SK-N-SH (cell line): ENCODE measurements around the gene POLD2. TPM values are rescaled to one million over a fixed set of nuclear protein-coding genes. Genes with fewer than 3 reads are reported as not detected.

Experiments
- CTCF ChIA-PET: fragments of 300-600, 350-600 bp; formaldehyde crosslinking; extraction: SDS; loops from one replicate; lab custom pipeline; 2021; lab: Yijun Ruan, JAX
- POLR2A ChIA-PET: fragments of 350-600 bp; sonication (Branson Sonifier 250); formaldehyde crosslinking; extraction: SDS; loops from one replicate; lab custom pipeline; 2020; ENCODE audit warnings: antibody characterized with exemption, inconsistent platforms; lab: Yijun Ruan, JAX
- DNase-seq: peaks from one replicate; pipeline ENCODE4 v3.0.0; 2012
- H2AFZ ChIP-seq: fragments of 200-600 bp; sonication (generic); 2 replicates; pipeline ENCODE4 v1.8.1; 2016; ENCODE audit warnings: antibody characterized with exemption, mild to moderate bottlenecking, low read depth
- H3F3A ChIP-seq: fragments of 200-600 bp; sonication (generic); replicated peaks from 2 replicates; pipeline ENCODE3; 2016; ENCODE audit warnings: antibody characterized with exemption, mild to moderate bottlenecking; ENCODE audit not compliant: insufficient read depth
- H3K27ac ChIP-seq, 2 experiments: fragments of 200-500 bp in 1 of 2; fragments of 200-600 bp in 1 of 2; sonication (Bioruptor generic) in 1 of 2; sonication (generic), shearing (Covaris generic) in 1 of 2; 2 replicates each; pipeline versions ENCODE4 v1.5.1 to v1.6.1; 2014 to 2016; ENCODE audit warnings: low read depth in 2 of 2, inconsistent platforms in 1 of 2, low read length in 1 of 2, mild to moderate bottlenecking in 1 of 2, mixed read lengths in 1 of 2
- H3K27me3 ChIP-seq: fragments of 200-600 bp; sonication (generic), shearing (Covaris generic); 2 replicates; pipeline ENCODE4 v1.6.1; 2016; ENCODE audit warnings: mixed run types; ENCODE audit not compliant: insufficient read depth
- H3K36me3 ChIP-seq, 2 experiments: fragments of 200-500 bp in 1 of 2; fragments of 200-600 bp in 1 of 2; sonication (Bioruptor generic) in 1 of 2; sonication (generic) in 1 of 2; replicated peaks in 1 of 2; 2 replicates each; pipeline versions ENCODE3 to v1.5.1; 2014 to 2016; ENCODE audit warnings: low read length in 1 of 2, mild to moderate bottlenecking in 1 of 2; ENCODE audit not compliant: insufficient read depth in 2 of 2, control insufficient read depth in 1 of 2
- H3K4me1 ChIP-seq, 2 experiments: fragments of 200-500 bp in 1 of 2; fragments of 200-600 bp in 1 of 2; sonication (Bioruptor generic) in 1 of 2; sonication (generic), shearing (Covaris generic) in 1 of 2; 2 replicates each; pipeline versions ENCODE4 v1.5.1 to v1.6.1; 2014 to 2016; ENCODE audit warnings: low read depth in 1 of 2, low read length in 1 of 2, mixed run types in 1 of 2; ENCODE audit not compliant: insufficient read depth in 2 of 2, control insufficient read depth in 1 of 2
- H3K4me2 ChIP-seq: fragments of 200-600 bp; sonication (generic), shearing (Covaris generic); 2 replicates; pipeline ENCODE4 v1.6.1; 2017; ENCODE audit warnings: mixed run types
- H3K4me3 ChIP-seq, 2 experiments: fragments of 200-500 bp in 1 of 2; fragments of 200-600 bp in 1 of 2; sonication (Bioruptor generic) in 1 of 2; sonication (generic), shearing (Covaris generic) in 1 of 2; 2 replicates each; pipeline versions ENCODE4 v1.5.1 to v1.8.1; 2014 to 2016; ENCODE audit warnings: low read depth in 2 of 2, inconsistent platforms in 1 of 2, low read length in 1 of 2, mild to moderate bottlenecking in 1 of 2, mixed read lengths in 1 of 2, moderate library complexity in 1 of 2
- H3K79me2 ChIP-seq: fragments of 200-600 bp; sonication (generic); 2 replicates; pipeline ENCODE4 v1.8.1; 2017; ENCODE audit warnings: mild to moderate bottlenecking; ENCODE audit not compliant: insufficient read depth
- H3K9ac ChIP-seq: fragments of 200-600 bp; sonication (generic); 2 replicates; pipeline ENCODE4 v1.6.1; 2017; ENCODE audit warnings: mixed run types
- H3K9me2 ChIP-seq: fragments of 200-600 bp; sonication (generic); 2 replicates; pipeline ENCODE4 v1.6.1; 2017; ENCODE audit warnings: mixed run types
- H3K9me3 ChIP-seq: fragments of 200-600 bp; sonication (generic); 2 replicates; pipeline ENCODE4 v1.6.1; 2017; ENCODE audit warnings: mixed run types, mild to moderate bottlenecking, moderate library complexity
- H4K20me1 ChIP-seq: fragments of 200-600 bp; sonication (generic); 2 replicates; pipeline ENCODE4 v1.6.1; 2017; ENCODE audit warnings: mild to moderate bottlenecking, mixed run types; ENCODE audit not compliant: insufficient read depth
- CHD2 ChIP-seq: fragments of 150-350 bp; IDR thresholded peaks from 2 replicates; pipeline ENCODE4 v1.6.1; 2018; ENCODE audit warnings: low read length; ENCODE audit not compliant: partially characterized antibody
- ELF1 ChIP-seq: IDR thresholded peaks from 2 replicates; pipeline ENCODE4 v1.4.0; 2012
- FOXJ3 ChIP-seq: sonication (generic); formaldehyde crosslinking; IDR thresholded peaks from 2 replicates; pipeline ENCODE4 v1.5.1; 2020; ENCODE audit warnings: mild to moderate bottlenecking, missing genetic modification reagents
- GATA2 ChIP-seq: sonication (generic); formaldehyde crosslinking; IDR thresholded peaks from 2 replicates; pipeline ENCODE4 v1.5.0; 2020; ENCODE audit warnings: mild to moderate bottlenecking, missing genetic modification reagents
- JUND ChIP-seq: IDR thresholded peaks from 2 replicates; pipeline ENCODE4 v1.4.0; 2012
- MEF2A ChIP-seq: IDR thresholded peaks from 2 replicates; pipeline ENCODE4 v1.4.0; 2012; ENCODE audit warnings: low read depth, borderline replicate concordance
- MXI1 ChIP-seq: IDR thresholded peaks from 2 replicates; pipeline ENCODE4 v1.6.1; 2012; ENCODE audit warnings: mild to moderate bottlenecking, low read depth, low read length, improper control_type of control experiment
- NFIC ChIP-seq: IDR thresholded peaks from 2 replicates; pipeline ENCODE4 v1.4.0; 2012; ENCODE audit warnings: borderline replicate concordance
- NRF1 ChIP-seq: IDR thresholded peaks from 2 replicates; pipeline ENCODE4 v1.6.1; 2012; ENCODE audit warnings: low read depth, mild to moderate bottlenecking, low read length
- POLR2AphosphoS5 ChIP-seq: IDR thresholded peaks from 2 replicates; pipeline ENCODE4 v1.6.1; 2012; ENCODE audit warnings: low read depth, low read length
- RAD21 ChIP-seq: IDR thresholded peaks from 2 replicates; pipeline ENCODE4 v1.6.1; 2012; ENCODE audit warnings: mild to moderate bottlenecking, low read length
- RFX5 ChIP-seq: IDR thresholded peaks from 2 replicates; pipeline ENCODE4 v1.6.1; 2012; ENCODE audit warnings: mild to moderate bottlenecking, improper control_type of control experiment, low read length
- SIN3A ChIP-seq: IDR thresholded peaks from 2 replicates; pipeline ENCODE4 v1.6.1; 2012; ENCODE audit warnings: low read depth, mild to moderate bottlenecking, low read length, moderate library complexity, borderline replicate concordance
- SMC3 ChIP-seq: IDR thresholded peaks from 2 replicates; pipeline ENCODE4 v1.6.1; 2012; ENCODE audit warnings: low read depth, low read length, improper control_type of control experiment
- TAF1 ChIP-seq: IDR thresholded peaks from 2 replicates; pipeline ENCODE4 v1.6.1; 2012; ENCODE audit warnings: low read depth, mild to moderate bottlenecking, low read length, moderate library complexity, borderline replicate concordance
- TEAD4 ChIP-seq: IDR thresholded peaks from 2 replicates; pipeline ENCODE4 v1.4.0; 2012; ENCODE audit warnings: mild to moderate bottlenecking, borderline replicate concordance; ENCODE audit not compliant: insufficient read depth
- YY1 ChIP-seq: IDR thresholded peaks from 2 replicates; pipeline ENCODE4 v1.4.0; 2012; ENCODE audit warnings: low read depth, mild to moderate bottlenecking
- WGBS: methylation state at CpG from one replicate; pipeline ENCODE4 v1.1.6; 2017; ENCODE audit warnings: low lambda C conversion rate; 5-methylcytosine and 5-hydroxymethylcytosine counted together
- polyA plus RNA-seq, 3 experiments: library from polyadenylated mRNA; depleted of rRNA; stranded (reverse); fragments of >200 nt; gene quantifications; 2 replicates each; pipeline ENCODE4 v1.2.3, GENCODE V29; 2012
- TF ChIP-seq, protein P1 (sequence below): IDR thresholded peaks from 2 replicates; pipeline ENCODE4; 2012
- TF ChIP-seq, protein P2 (sequence below): IDR thresholded peaks from 2 replicates; pipeline ENCODE4 v1.6.1; 2012; ENCODE audit warnings: mild to moderate bottlenecking, low read depth, low read length, moderate library complexity
- TF ChIP-seq, protein P3 (sequence below): IDR thresholded peaks from 2 replicates; pipeline ENCODE4 v1.4.0; 2012; ENCODE audit warnings: low read depth
- TF ChIP-seq, protein P4 (sequence below): fragments of 200-600 bp; sonication (generic); IDR thresholded peaks from 2 replicates; pipeline ENCODE4 v1.6.1; 2017; ENCODE audit warnings: antibody characterized with exemption, mild to moderate bottlenecking, moderate library complexity

POLD2 gene
- polyA plus RNA-seq (2012; rRNA removed): 163 and 194 TPM in 2 replicates
- polyA plus RNA-seq (2012; cell fraction: cytosol; rRNA removed): 97.4 and 129 TPM in 2 replicates
- 209 and 258 TPM in 2 replicates for polyA plus RNA-seq (2012; cell fraction: nucleus; rRNA removed)

DNA sequence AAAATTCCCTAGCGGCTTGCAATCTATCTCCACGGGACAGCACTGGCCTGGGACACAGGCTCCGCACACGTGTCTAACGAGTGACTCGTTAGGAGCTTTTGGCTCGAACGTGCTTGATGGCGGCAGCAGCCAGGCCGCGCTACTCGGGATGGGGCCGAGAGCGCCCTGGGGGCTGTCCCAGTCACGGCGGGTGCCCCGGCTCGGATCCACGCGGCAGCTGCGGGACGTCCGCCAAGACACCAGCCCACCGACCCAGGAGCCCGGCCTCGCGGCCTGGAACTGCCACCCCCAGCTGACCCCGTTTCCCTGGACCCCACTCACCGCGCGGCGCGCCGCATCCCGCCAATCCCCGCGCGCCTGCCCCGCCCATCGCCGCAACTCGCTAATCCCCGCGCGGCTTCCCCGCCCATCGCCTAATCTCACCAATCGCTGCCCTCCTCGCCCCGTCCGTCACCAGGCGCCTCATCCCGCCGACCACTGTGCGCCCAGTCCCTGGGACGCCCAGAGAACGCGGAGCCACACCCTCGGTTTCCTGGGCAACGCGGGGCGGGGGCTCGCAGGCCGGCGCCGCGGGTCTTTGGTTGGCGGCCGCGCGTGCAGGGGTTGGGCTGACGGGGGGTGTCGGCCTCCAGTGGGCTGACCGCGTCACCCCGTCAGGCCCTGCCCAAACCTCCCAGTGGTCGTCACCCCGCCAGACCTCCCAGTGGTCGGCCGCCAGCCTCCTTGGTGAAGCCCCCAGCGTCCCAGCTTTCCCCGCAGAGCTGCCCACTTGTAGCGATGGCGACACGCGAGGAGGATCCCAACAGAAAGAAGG is at the start of gene POLD2:
TSS of gene POLD2 (minus strand) at position 359 of the 814 bp plus-strand sequence. CDS start 1,495 bp downstream, outside the sequence.
- POLR2A ChIA-PET: interaction anchor here (1.2 to 3.2 kb wide), 10 partner anchors 8 to 77 kb away, joined by 3 to 18 read pairs (median 5); partner anchors contain the start of genes AEBP1, PGAM2 and YKT6
- 1% methylated on average over 34 of the region's 86 CpGs for WGBS

More for the DNA sequence above, at the start of gene POLD2:
- Histone ChIP-seq H3K36me3 (peaks cover 20 to 24% of the 10 kb centered on the region in 2 experiments), H4K20me1 (no peaks in the 10 kb centered on the region), H3K27me3 (no peaks in the 10 kb centered on the region), H2AFZ (peak within 1 kb of the TSS; percentile 84), H3K4me1 (peaks cover 7 to 20% of the 10 kb centered on the region in 2 experiments; a peak in 3 of 4 replicates), H3K4me2 (peak within 1 kb of the TSS; percentile 99), H3K4me3 (peak within 1 kb of the TSS; percentile 71 to 92), H3K79me2 (peaks cover 43% of the 10 kb centered on the region), H3K9ac (peak within 1 kb of the TSS; percentile 84), H3F3A (peaks cover 11% of the 10 kb centered on the region), H3K9me3 (no peaks in the 10 kb centered on the region), H3K27ac (peak within 1 kb of the TSS; percentile 66 to 73), H3K9me2 (no peaks in the 10 kb centered on the region)
- peak; percentile 83 for TF ChIP-seq YY1
- TF ChIP-seq MEF2A: no peak
- TF ChIP-seq NRF1: peak; percentile 57
- peak; percentile 38 for TF ChIP-seq CHD2
- TF ChIP-seq, protein P1, sequence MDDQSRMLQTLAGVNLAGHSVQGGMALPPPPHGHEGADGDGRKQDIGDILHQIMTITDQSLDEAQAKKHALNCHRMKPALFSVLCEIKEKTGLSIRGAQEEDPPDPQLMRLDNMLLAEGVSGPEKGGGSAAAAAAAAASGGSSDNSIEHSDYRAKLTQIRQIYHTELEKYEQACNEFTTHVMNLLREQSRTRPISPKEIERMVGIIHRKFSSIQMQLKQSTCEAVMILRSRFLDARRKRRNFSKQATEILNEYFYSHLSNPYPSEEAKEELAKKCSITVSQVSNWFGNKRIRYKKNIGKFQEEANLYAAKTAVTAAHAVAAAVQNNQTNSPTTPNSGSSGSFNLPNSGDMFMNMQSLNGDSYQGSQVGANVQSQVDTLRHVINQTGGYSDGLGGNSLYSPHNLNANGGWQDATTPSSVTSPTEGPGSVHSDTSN: peak; percentile 99
- no peak for TF ChIP-seq GATA2
- TF ChIP-seq SMC3: no peak
- TF ChIP-seq POLR2AphosphoS5: peak; percentile 51; the same call in 1 of the 2 replicates
- TF ChIP-seq, protein P2, sequence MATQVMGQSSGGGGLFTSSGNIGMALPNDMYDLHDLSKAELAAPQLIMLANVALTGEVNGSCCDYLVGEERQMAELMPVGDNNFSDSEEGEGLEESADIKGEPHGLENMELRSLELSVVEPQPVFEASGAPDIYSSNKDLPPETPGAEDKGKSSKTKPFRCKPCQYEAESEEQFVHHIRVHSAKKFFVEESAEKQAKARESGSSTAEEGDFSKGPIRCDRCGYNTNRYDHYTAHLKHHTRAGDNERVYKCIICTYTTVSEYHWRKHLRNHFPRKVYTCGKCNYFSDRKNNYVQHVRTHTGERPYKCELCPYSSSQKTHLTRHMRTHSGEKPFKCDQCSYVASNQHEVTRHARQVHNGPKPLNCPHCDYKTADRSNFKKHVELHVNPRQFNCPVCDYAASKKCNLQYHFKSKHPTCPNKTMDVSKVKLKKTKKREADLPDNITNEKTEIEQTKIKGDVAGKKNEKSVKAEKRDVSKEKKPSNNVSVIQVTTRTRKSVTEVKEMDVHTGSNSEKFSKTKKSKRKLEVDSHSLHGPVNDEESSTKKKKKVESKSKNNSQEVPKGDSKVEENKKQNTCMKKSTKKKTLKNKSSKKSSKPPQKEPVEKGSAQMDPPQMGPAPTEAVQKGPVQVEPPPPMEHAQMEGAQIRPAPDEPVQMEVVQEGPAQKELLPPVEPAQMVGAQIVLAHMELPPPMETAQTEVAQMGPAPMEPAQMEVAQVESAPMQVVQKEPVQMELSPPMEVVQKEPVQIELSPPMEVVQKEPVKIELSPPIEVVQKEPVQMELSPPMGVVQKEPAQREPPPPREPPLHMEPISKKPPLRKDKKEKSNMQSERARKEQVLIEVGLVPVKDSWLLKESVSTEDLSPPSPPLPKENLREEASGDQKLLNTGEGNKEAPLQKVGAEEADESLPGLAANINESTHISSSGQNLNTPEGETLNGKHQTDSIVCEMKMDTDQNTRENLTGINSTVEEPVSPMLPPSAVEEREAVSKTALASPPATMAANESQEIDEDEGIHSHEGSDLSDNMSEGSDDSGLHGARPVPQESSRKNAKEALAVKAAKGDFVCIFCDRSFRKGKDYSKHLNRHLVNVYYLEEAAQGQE: peak; percentile 28; the same call in 1 of the 2 replicates
- peak; percentile 10; the same call in 1 of the 2 replicates for TF ChIP-seq RAD21
- TF ChIP-seq, protein P3, sequence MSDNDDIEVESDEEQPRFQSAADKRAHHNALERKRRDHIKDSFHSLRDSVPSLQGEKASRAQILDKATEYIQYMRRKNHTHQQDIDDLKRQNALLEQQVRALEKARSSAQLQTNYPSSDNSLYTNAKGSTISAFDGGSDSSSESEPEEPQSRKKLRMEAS: peak; percentile 99
- TF ChIP-seq TAF1: peak; percentile 73; the same call in 1 of the 2 replicates
- peak; percentile 100 for TF ChIP-seq MXI1
- no peak for TF ChIP-seq ELF1
- TF ChIP-seq, protein P4, sequence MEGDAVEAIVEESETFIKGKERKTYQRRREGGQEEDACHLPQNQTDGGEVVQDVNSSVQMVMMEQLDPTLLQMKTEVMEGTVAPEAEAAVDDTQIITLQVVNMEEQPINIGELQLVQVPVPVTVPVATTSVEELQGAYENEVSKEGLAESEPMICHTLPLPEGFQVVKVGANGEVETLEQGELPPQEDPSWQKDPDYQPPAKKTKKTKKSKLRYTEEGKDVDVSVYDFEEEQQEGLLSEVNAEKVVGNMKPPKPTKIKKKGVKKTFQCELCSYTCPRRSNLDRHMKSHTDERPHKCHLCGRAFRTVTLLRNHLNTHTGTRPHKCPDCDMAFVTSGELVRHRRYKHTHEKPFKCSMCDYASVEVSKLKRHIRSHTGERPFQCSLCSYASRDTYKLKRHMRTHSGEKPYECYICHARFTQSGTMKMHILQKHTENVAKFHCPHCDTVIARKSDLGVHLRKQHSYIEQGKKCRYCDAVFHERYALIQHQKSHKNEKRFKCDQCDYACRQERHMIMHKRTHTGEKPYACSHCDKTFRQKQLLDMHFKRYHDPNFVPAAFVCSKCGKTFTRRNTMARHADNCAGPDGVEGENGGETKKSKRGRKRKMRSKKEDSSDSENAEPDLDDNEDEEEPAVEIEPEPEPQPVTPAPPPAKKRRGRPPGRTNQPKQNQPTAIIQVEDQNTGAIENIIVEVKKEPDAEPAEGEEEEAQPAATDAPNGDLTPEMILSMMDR: no peak
- peak; percentile 52; the same call in 1 of the 2 replicates for TF ChIP-seq NFIC
- no peak for TF ChIP-seq TEAD4
- TF ChIP-seq FOXJ3 (CRISPR knock-in tag): no peak
- peak; percentile 97 for TF ChIP-seq RFX5
- TF ChIP-seq SIN3A: peak; percentile 96
- no peak for TF ChIP-seq JUND
- CTCF ChIA-PET: interaction anchor here (0.6 to 2.6 kb wide), 17 partner anchors 9 to 112 kb away, joined by 3 to 7 read pairs (median 3); partner anchors contain the start of gene YKT6
- DNase-seq: peak; percentile 100
